ENCODE measurements around the gene STPG2.

GRCh38 chr4:98148856-98149255 is 5.6 kb upstream of the STPG2 start:
- TF ChIP-seq POLR2A (IDR thresholded peaks at IDR 0.05) (no peak), CTCF (IDR thresholded peaks at IDR 0.05) (no peak)
